B cell (primary cell): ENCODE measurements around the gene PRKN. TPM values are rescaled to one million over a fixed set of nuclear protein-coding genes. Genes with fewer than 3 reads are reported as not detected.

Source experiments
- ATAC-seq: fragments of 200-7000 bp; cut with Tn5 transposase; one replicate; pipeline ENCODE4 v1.10.0; 2021; ENCODE audit warnings: low read depth, mild to moderate bottlenecking, moderate number of reproducible peaks, moderate library complexity
- CTCF ChIA-PET: fragments of 350-600 bp; sonication (Branson Sonifier 250); formaldehyde crosslinking; loops from one replicate; lab custom pipeline; 2021; ENCODE audit warnings: antibody characterized with exemption, inconsistent platforms; lab: Charles Lee
- POLR2A ChIA-PET: fragments of 350-600 bp; sonication (Branson Sonifier 250); formaldehyde crosslinking; loops from one replicate; lab custom pipeline; 2021; ENCODE audit warnings: antibody characterized with exemption; lab: Charles Lee
- DNase-seq: peaks from one replicate; pipeline ENCODE4 v3.0.0; 2013
- H2AFZ ChIP-seq: 2 replicates; pipeline ENCODE4 v1.6.1; 2012; ENCODE audit warnings: mild to moderate bottlenecking, low read depth, low read length; ENCODE audit not compliant: insufficient read depth, poor library complexity, severe bottlenecking
- H3K27ac ChIP-seq, 2 donors: 1 replicate in 1 of 2; 2 replicates in 1 of 2; pipeline ENCODE4 v1.5.1; 2012 to 2013; ENCODE audit warnings: low read length in 2 of 2, mild to moderate bottlenecking in 2 of 2, moderate library complexity in 1 of 2
- H3K27me3 ChIP-seq, 4 experiments: fragments of 200-600 bp in 1 of 4; sonication (generic) in 1 of 4; replicated peaks in 1 of 4; 1 replicate in 2 of 4; 2 replicates in 2 of 4; pipeline versions ENCODE4 v1.6.1 to v1.7.0; 2013 to 2016; ENCODE audit warnings: low read length in 3 of 4, mild to moderate bottlenecking in 2 of 4, mixed read lengths in 1 of 4, moderate library complexity in 1 of 4; ENCODE audit not compliant: insufficient read depth in 4 of 4, control insufficient read depth in 3 of 4; ENCODE audit errors: control extremely low read depth in 1 of 4
- H3K36me3 ChIP-seq, 2 experiments: replicated peaks in 1 of 2; 1 replicate in 1 of 2; 2 replicates in 1 of 2; pipeline versions ENCODE4 v1.6.1 to v1.7.1; 2013; ENCODE audit warnings: low read length in 1 of 2; ENCODE audit not compliant: insufficient read depth in 2 of 2, control insufficient read depth in 1 of 2; ENCODE audit errors: control extremely low read depth in 1 of 2, extremely low read depth in 1 of 2
- H3K4me1 ChIP-seq, 2 donors: fragments of 200-600 bp in 1 of 2; sonication (generic) in 1 of 2; 1 replicate in 1 of 2; 2 replicates in 1 of 2; pipeline versions ENCODE4 v1.5.1 to v1.6.1; 2013 to 2017; ENCODE audit warnings: low read length in 2 of 2; ENCODE audit not compliant: control insufficient read depth in 2 of 2, insufficient read depth in 2 of 2
- H3K4me2 ChIP-seq: replicated peaks from 2 replicates; pipeline ENCODE3; 2012; ENCODE audit warnings: mild to moderate bottlenecking, low read depth, low read length; ENCODE audit not compliant: poor library complexity, severe bottlenecking
- H3K4me3 ChIP-seq, 5 experiments: fragments of 200-600 bp in 1 of 5; sonication (generic) in 1 of 5; 1 replicate in 3 of 5; 2 replicates in 2 of 5; pipeline versions ENCODE4 v1.5.1 to v1.7.0; 2011 to 2016; ENCODE audit warnings: low read length in 4 of 5, mild to moderate bottlenecking in 4 of 5, low read depth in 2 of 5, control low read depth in 1 of 5, moderate library complexity in 1 of 5; ENCODE audit not compliant: insufficient read depth in 1 of 5; ENCODE audit errors: control extremely low read depth in 1 of 5, extremely low read depth in 1 of 5
- H3K79me2 ChIP-seq: fragments of 200-600 bp; sonication (generic); one replicate; pipeline ENCODE4 v1.6.0; 2016; ENCODE audit warnings: low read length; ENCODE audit not compliant: control insufficient read depth, insufficient read depth
- H3K9ac ChIP-seq: fragments of 200-600 bp; sonication (generic); 2 replicates; pipeline ENCODE4 v1.6.1; 2017; ENCODE audit warnings: mild to moderate bottlenecking, low read length, moderate library complexity
- H3K9me3 ChIP-seq, 3 donors: one replicate each; pipeline versions ENCODE4 v1.6.1 to v1.7.1; 2013; ENCODE audit warnings: low read length in 2 of 3; ENCODE audit not compliant: control insufficient read depth in 2 of 3, insufficient read depth in 1 of 3; ENCODE audit errors: control extremely low read depth in 1 of 3
- H4K20me1 ChIP-seq: 2 replicates; pipeline ENCODE4 v1.6.0; 2012; ENCODE audit warnings: mild to moderate bottlenecking, low read length; ENCODE audit not compliant: insufficient read depth, control insufficient read depth, poor library complexity, severe bottlenecking
- H3K27ac Mint-ChIP-seq: one replicate; pipeline ENCODE4 v1.8.0; 2021; ENCODE audit warnings: mixed read lengths
- H3K27me3 Mint-ChIP-seq: one replicate; pipeline ENCODE4 v1.8.0; 2021; ENCODE audit warnings: mixed read lengths
- H3K4me1 Mint-ChIP-seq: one replicate; pipeline ENCODE4 v1.8.0; 2021; ENCODE audit warnings: mixed read lengths
- H3K4me3 Mint-ChIP-seq: one replicate; pipeline ENCODE4 v1.8.0; 2021; ENCODE audit warnings: mixed read lengths
- H3K9me3 Mint-ChIP-seq: one replicate; pipeline ENCODE4 v1.8.0; 2022; ENCODE audit warnings: mixed read lengths; ENCODE audit not compliant: insufficient read depth
- EZH2 ChIP-seq: IDR thresholded peaks from 2 replicates; pipeline ENCODE4 v1.6.1; 2012; ENCODE audit warnings: borderline replicate concordance, low read depth, mild to moderate bottlenecking, moderate library complexity, low read length; ENCODE audit not compliant: insufficient read depth, poor library complexity, severe bottlenecking
- WGBS: methylation state at CpG from one replicate; pipeline ENCODE4 v1.1.5; 2013; ENCODE audit warnings: missing lambda C conversion rate; ENCODE audit not compliant: insufficient coverage; 5-methylcytosine and 5-hydroxymethylcytosine counted together
- intact Hi-C: fragments of 100-400 bp; cut with micrococcal nuclease; formaldehyde crosslinking; loops from one replicate; pipeline ENCODE4 v1.10.0; 2022
- polyA plus RNA-seq: library from polyadenylated mRNA; depleted of rRNA; stranded (reverse); fragments of >200 nt; gene quantifications from 2 replicates; pipeline ENCODE4 v1.2.3, GENCODE V29; 2012
- total RNA-seq, 2 donors: library from RNA; stranded (reverse); fragments of 120-200 nt in 1 of 2; gene quantifications; 1 replicate in 1 of 2; 2 replicates in 1 of 2; pipeline versions ENCODE4 v1.2.3 to v1.2.4, GENCODE V29; 2013 to 2022
- TF ChIP-seq, protein P1 (sequence below): fragments of 200-600 bp; IDR thresholded peaks from one replicate; pipeline ENCODE4 v1.8.0; 2022; ENCODE audit warnings: antibody characterized with exemption, mild to moderate bottlenecking

PRKN gene
- total and polyA plus RNA-seq, 2 donors (not counting 1 experiment from before 2014, with no cell fraction given): 1.6 to 6.2 TPM

DNA sequence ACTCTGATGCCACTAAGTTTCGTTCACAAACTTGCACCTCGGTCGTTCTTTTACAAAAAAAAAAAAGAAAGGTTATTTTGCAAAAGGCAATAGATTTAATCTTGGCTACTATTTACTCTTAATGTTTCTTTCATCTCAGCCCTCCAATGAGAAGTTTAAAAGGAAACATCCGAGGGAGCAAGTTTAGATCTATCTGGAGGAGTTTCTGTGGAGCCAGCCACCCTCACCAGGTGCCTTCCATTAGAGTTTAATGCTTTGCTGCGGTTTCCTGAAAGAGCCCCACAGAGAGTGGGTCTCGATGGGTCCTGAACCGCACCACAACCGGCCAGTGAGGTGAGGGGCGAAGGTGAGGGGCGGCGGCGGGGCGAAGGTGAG is 632 bp downstream of the PRKN start:
- ATAC-seq: no peak
- peak overlapping the region; percentile 89 for H3K9ac ChIP-seq
- peak overlapping the region in 4 of 5 experiments; percentile 59 to 87 (median 80) for H3K4me3 ChIP-seq
- H3K4me3 Mint-ChIP-seq: peak overlapping the region; percentile 96
- H3K27ac Mint-ChIP-seq: peak overlapping the region; percentile 91
- peak overlapping the region in 1 of 2 donors; percentile 76 for H3K27ac ChIP-seq
- no peaks in the 10 kb centered on the region for H3K79me2 ChIP-seq
- no peaks in the 10 kb centered on the region for H3K9me3 Mint-ChIP-seq
- H3K4me1 ChIP-seq: peaks cover 8 to 13% of the 10 kb centered on the region in 2 donors
- no peak for DNase-seq
- H3K4me2 ChIP-seq: peak overlapping the region; percentile 88
- no peaks in the 10 kb centered on the region for H3K27me3 ChIP-seq
- TF ChIP-seq EZH2: no peak
- TF ChIP-seq, protein P1, sequence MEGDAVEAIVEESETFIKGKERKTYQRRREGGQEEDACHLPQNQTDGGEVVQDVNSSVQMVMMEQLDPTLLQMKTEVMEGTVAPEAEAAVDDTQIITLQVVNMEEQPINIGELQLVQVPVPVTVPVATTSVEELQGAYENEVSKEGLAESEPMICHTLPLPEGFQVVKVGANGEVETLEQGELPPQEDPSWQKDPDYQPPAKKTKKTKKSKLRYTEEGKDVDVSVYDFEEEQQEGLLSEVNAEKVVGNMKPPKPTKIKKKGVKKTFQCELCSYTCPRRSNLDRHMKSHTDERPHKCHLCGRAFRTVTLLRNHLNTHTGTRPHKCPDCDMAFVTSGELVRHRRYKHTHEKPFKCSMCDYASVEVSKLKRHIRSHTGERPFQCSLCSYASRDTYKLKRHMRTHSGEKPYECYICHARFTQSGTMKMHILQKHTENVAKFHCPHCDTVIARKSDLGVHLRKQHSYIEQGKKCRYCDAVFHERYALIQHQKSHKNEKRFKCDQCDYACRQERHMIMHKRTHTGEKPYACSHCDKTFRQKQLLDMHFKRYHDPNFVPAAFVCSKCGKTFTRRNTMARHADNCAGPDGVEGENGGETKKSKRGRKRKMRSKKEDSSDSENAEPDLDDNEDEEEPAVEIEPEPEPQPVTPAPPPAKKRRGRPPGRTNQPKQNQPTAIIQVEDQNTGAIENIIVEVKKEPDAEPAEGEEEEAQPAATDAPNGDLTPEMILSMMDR: no peak
- H2AFZ ChIP-seq: peak overlapping the region; percentile 93
- WGBS: 0% methylated on average over 8 of the region's 13 CpGs
- peaks cover 12% of the 10 kb centered on the region for H3K4me1 Mint-ChIP-seq
- H3K9me3 ChIP-seq: peaks cover 0 to 3% (median 0%) of the 10 kb centered on the region in 3 donors
- intact Hi-C loops: loop anchor here (5.0 kb wide), 2 partner anchors 1555 to 1735 kb away; partner anchors contain the start of gene MAP3K4
- ChIA-PET POLR2A (no interaction called here), CTCF (no interaction called here)
- no peaks in the 10 kb centered on the region for H4K20me1 ChIP-seq
- H3K27me3 Mint-ChIP-seq: no peaks in the 10 kb centered on the region
- H3K36me3 ChIP-seq: no peaks in the 10 kb centered on the region

DNA sequence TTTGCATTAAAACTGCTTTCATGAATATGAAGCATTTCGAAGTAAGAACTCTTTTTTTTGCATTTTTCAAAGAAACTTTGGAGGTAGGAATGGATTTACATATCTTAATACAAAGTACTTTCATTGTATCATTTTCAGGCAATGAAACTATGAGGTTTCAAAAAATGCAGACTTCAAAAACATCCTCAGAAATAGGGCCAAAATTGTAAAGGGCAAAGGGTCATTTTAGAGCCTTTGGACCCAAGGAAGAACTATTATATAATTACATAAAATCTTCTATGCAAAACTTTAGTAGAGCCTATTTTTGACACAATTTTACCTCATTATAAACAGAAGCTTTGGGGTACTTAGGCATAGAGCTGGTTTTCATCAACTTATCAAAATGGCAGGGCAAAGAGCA is 4.9 kb downstream of the PRKN start:
- no peak for TF ChIP-seq EZH2
- TF ChIP-seq, protein P1: no peak
- ChIA-PET CTCF (no interaction called here), POLR2A (no interaction called here)
- Mint-ChIP-seq H3K27ac (no peak overlapping the region), H3K4me1 (peaks cover 6% of the 10 kb centered on the region), H3K27me3 (no peaks in the 10 kb centered on the region), H3K4me3 (no peak overlapping the region), H3K9me3 (no peaks in the 10 kb centered on the region)
- ATAC-seq (no peak), DNase-seq (no peak)
- H3K36me3 ChIP-seq: no peaks in the 10 kb centered on the region
- no peak overlapping the region for H3K4me3 ChIP-seq
- no peak overlapping the region for H3K4me2 ChIP-seq
- intact Hi-C loops: no loop called here
- H2AFZ ChIP-seq: no peak overlapping the region
- no CpG with 5 or more reads among the region's 1 CpG for WGBS
- H3K27ac ChIP-seq: no peak overlapping the region
- peaks cover 5 to 7% of the 10 kb centered on the region in 2 donors for H3K4me1 ChIP-seq
- H3K9me3 ChIP-seq: no peaks in the 10 kb centered on the region
- H3K27me3 ChIP-seq: no peaks in the 10 kb centered on the region
- no peak overlapping the region for H3K9ac ChIP-seq
- H4K20me1 ChIP-seq: no peaks in the 10 kb centered on the region
- H3K79me2 ChIP-seq: no peaks in the 10 kb centered on the region
